Mucosa of descending colon (tissue), 3 donors: ENCODE results near the gene KIR3DL3. TPM values are rescaled to one million over a fixed set of nuclear protein-coding genes. Genes with fewer than 3 reads are reported as not detected.
"Not testable (repeated sequence)": the region's sequence is repeated elsewhere in the genome, so short reads cannot be mapped to it uniquely, and the experiment has no call there.

Experiments used
- ATAC-seq: fragments of 200-7000 bp; cut with Tn5 transposase; one replicate; pipeline ENCODE4 v1.9.1; 2020; ENCODE audit warnings: mild to moderate bottlenecking, moderate library complexity
- DNase-seq, 3 donors: peaks; one replicate each; pipeline ENCODE4 v3.0.0-alpha.2; 2020
- H3K36me3 ChIP-seq: fragments of 200-600 bp; one replicate; pipeline ENCODE4 v1.8.0; 2021; ENCODE audit warnings: low read depth, mild to moderate bottlenecking
- H3K4me1 ChIP-seq: fragments of 200-600 bp; one replicate; pipeline ENCODE4 v1.8.0; 2021; ENCODE audit warnings: low read depth, mild to moderate bottlenecking
- H3K4me3 ChIP-seq: fragments of 200-600 bp; one replicate; pipeline ENCODE4 v1.8.0; 2021; ENCODE audit warnings: mild to moderate bottlenecking
- H3K9me3 ChIP-seq: fragments of 200-600 bp; one replicate; pipeline ENCODE4 v1.8.0; 2021; ENCODE audit warnings: mild to moderate bottlenecking
- intact Hi-C, 2 donors: fragments of 100-400 bp; cut with DNase I in 1 of 2; cut with micrococcal nuclease in 1 of 2; formaldehyde crosslinking; loops; one replicate each; pipeline versions ENCODE4 v1.11.0 to v1.11.1; 2022; cut with DNase I, micrococcal nuclease
- total RNA-seq, 3 donors: library from RNA; stranded (reverse); fragmentation: NEBNext Ultra II Directional in 2 of 3; extraction: Animal tissue kit (Norgen Biotek cat#: 25700) in 2 of 3; gene quantifications; one replicate each; pipeline versions ENCODE4 v1.2.1 to v1.2.4, GENCODE V29; 2021 to 2023
- donor health status: DM: no; HTN: no; CAD: no; lungs with moderate emphysema.
- donor health status: DM: no; HTN: no; CAD: no.
- donor health status: DM: no; HTN: yes; CAD: no.

KIR3DL3 gene
- total RNA-seq, 3 donors from 2014 or later, result not detected

DNA sequence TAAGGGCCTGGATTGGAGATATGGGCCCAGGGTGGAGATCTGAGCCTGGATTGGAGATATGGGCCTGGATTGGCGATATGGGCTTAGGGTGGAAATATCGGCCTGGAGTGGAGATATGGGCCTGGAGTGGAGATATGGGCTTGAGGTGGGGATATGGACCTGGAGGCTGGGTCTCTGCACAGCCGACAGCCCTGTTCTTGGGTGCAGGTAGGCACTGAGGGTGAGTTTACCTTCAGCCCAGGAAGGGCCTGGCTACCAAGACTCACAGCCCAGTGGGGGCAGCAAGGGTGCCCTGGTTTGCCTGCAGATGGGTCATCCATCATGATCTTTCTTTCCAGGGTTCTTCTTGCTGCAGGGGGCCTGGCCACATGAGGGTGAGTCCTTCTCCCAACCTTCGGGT lies 46.3 kb downstream of the KIR3DL3 start:
- H3K4me3 ChIP-seq, H3K4me1 ChIP-seq, DNase-seq, H3K9me3 ChIP-seq, ATAC-seq, intact Hi-C loops, H3K36me3 ChIP-seq: not testable (repeated sequence)

GRCh38 chr19:54771018-54771960 lies 47.0 kb downstream of the KIR3DL3 start:
- H3K36me3 ChIP-seq, H3K4me1 ChIP-seq, H3K9me3 ChIP-seq, H3K4me3 ChIP-seq, DNase-seq, ATAC-seq, intact Hi-C loops: not testable (repeated sequence)

GRCh38 chr19:54772666-54773065 lies 48.4 kb downstream of the KIR3DL3 start:
- H3K4me3 ChIP-seq, intact Hi-C loops, H3K4me1 ChIP-seq, H3K36me3 ChIP-seq, DNase-seq, ATAC-seq, H3K9me3 ChIP-seq: not testable (repeated sequence)

- H3K9me3 ChIP-seq, H3K4me1 ChIP-seq, H3K4me3 ChIP-seq, H3K36me3 ChIP-seq, ATAC-seq, intact Hi-C loops, DNase-seq: not testable (repeated sequence)
Measured at GRCh38 chr19:54775095-54775815, 51.0 kb downstream of the KIR3DL3 start.

GRCh38 chr19:54775830-54776229 lies 51.6 kb downstream of the KIR3DL3 start:
- intact Hi-C loops, ATAC-seq, DNase-seq, H3K9me3 ChIP-seq, H3K4me3 ChIP-seq, H3K36me3 ChIP-seq, H3K4me1 ChIP-seq: not testable (repeated sequence)

- H3K4me1 ChIP-seq, H3K4me3 ChIP-seq, H3K9me3 ChIP-seq, ATAC-seq, intact Hi-C loops, H3K36me3 ChIP-seq, DNase-seq: not testable (repeated sequence)
Measured at GRCh38 chr19:54777851-54778250, 53.6 kb downstream of the KIR3DL3 start.

DNA sequence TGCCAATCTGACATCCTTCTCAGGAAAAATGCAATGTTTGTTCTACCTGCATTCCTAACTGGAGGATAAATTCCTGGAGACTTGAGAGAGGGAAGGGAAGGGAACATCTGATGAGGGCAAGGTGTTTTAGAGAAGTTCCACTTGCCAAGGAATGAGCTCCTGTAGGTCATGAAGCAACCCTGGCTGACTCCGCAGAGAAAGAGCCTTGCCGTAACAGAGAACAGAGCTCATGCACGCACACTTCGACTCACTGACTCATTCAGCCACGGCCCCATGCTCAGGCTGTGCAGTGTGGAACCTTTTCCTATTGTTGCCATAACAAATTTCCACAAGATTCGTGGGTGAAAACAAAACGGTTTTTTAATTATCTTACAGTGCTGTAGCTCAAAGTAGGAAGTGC lies 54.7 kb downstream of the KIR3DL3 start:
- ATAC-seq, H3K4me3 ChIP-seq, DNase-seq, intact Hi-C loops, H3K4me1 ChIP-seq, H3K9me3 ChIP-seq, H3K36me3 ChIP-seq: not testable (repeated sequence)

GRCh38 chr19:54782916-54783315 lies 58.7 kb downstream of the KIR3DL3 start:
- H3K36me3 ChIP-seq, H3K4me1 ChIP-seq, ATAC-seq, intact Hi-C loops, DNase-seq, H3K9me3 ChIP-seq, H3K4me3 ChIP-seq: not testable (repeated sequence)

Other genes with a start within 250 kb of the KIR3DL3 start
- gene LAIR2, start 221.6 kb upstream of the KIR3DL3 start, total RNA-seq, result not detected
- gene LILRA2, start 150.7 kb upstream of the KIR3DL3 start, total RNA-seq, result 1 to 10 TPM in 2 of 3 donors, under 1 TPM in 1; 0.20 to 4.9 (median 2.6) TPM
- gene LILRA1, start 130.8 kb upstream of the KIR3DL3 start, total RNA-seq, result 1 to 10 TPM in 1 of 3 donors, under 1 TPM in 2; 0.49 to 2.4 (median 0.76) TPM
- 10 to 100 TPM in 1 of 3 donors, 1 to 10 TPM in 2; 2.6 to 10.7 (median 4.9) TPM for gene LILRB1, start 94.0 kb upstream of the KIR3DL3 start, total RNA-seq
- 1 to 10 TPM; 3.0 to 8.7 (median 6.4) TPM for gene LILRB4, start 61.5 kb upstream of the KIR3DL3 start, total RNA-seq
- gene KIR2DL3, start 14.1 kb downstream of the KIR3DL3 start, total RNA-seq, result not detected
- not detected for gene KIR2DL1, start 45.4 kb downstream of the KIR3DL3 start, total RNA-seq
- gene KIR2DL4, start 79.2 kb downstream of the KIR3DL3 start, total RNA-seq, result 1 to 10 TPM in 2 of 3 donors, under 1 TPM in 1; 0.51 to 1.7 (median 1.5) TPM
- gene KIR3DL1, start 92.0 kb downstream of the KIR3DL3 start, total RNA-seq, result not detected
- gene KIR2DS4, start 108.2 kb downstream of the KIR3DL3 start, total RNA-seq, result not detected
- under 1 TPM in 2 of 3 donors, not detected in 1; 0.22 to 0.26 TPM for gene KIR3DL2, start 126.0 kb downstream of the KIR3DL3 start, total RNA-seq
- gene FCAR, start 149.8 kb downstream of the KIR3DL3 start, total RNA-seq, result 1 to 10 TPM in 1 of 3 donors, under 1 TPM in 1, not detected in 1; 0.76 to 1.2 TPM
- gene NCR1, start 181.7 kb downstream of the KIR3DL3 start, total RNA-seq, result under 1 TPM; 0.39 to 0.98 (median 0.73) TPM
- under 1 TPM in 1 of 3 donors, not detected in 2; 0.12 TPM for gene NLRP7, start 223.1 kb downstream of the KIR3DL3 start, total RNA-seq
- 10 to 100 TPM in 1 of 3 donors, 1 to 10 TPM in 2; 2.1 to 10.7 (median 6.3) TPM for gene NLRP2, start 241.9 kb downstream of the KIR3DL3 start, total RNA-seq